Esophagus (tissue), 2 donors: ENCODE results near the gene DNAJB9. TPM values are rescaled to one million over a fixed set of nuclear protein-coding genes. Genes with fewer than 3 reads are reported as not detected.

Source experiments
- H3K27ac ChIP-seq, 2 donors: one replicate each; pipeline ENCODE4 v1.5.1; 2013; ENCODE audit warnings: low read depth in 2 of 2, mild to moderate bottlenecking in 2 of 2, inconsistent platforms in 1 of 2, low read length in 1 of 2, moderate library complexity in 1 of 2
- H3K27me3 ChIP-seq, 2 donors: one replicate each; pipeline ENCODE4 v1.6.1; 2013; ENCODE audit warnings: low read length in 2 of 2, control low read depth in 1 of 2, mild to moderate bottlenecking in 1 of 2; ENCODE audit not compliant: insufficient read depth in 2 of 2, control insufficient read depth in 1 of 2
- H3K36me3 ChIP-seq, 2 donors: one replicate each; pipeline ENCODE4 v1.6.1; 2013; ENCODE audit warnings: low read length in 1 of 2; ENCODE audit not compliant: control insufficient read depth in 2 of 2, insufficient read depth in 2 of 2
- H3K4me1 ChIP-seq, 2 donors: one replicate each; pipeline ENCODE4 v1.6.1; 2013; ENCODE audit warnings: low read length in 1 of 2; ENCODE audit not compliant: control insufficient read depth in 2 of 2, insufficient read depth in 2 of 2
- H3K4me3 ChIP-seq, 2 donors: one replicate each; pipeline ENCODE4 v1.5.1; 2013; ENCODE audit warnings: low read length in 2 of 2, mild to moderate bottlenecking in 2 of 2, low read depth in 1 of 2, moderate library complexity in 1 of 2
- H3K9me3 ChIP-seq, 2 donors: one replicate each; pipeline ENCODE4 v1.6.1; 2013; ENCODE audit warnings: mild to moderate bottlenecking in 2 of 2, low read depth in 1 of 2, low read length in 1 of 2, moderate library complexity in 1 of 2; ENCODE audit not compliant: control insufficient read depth in 2 of 2, insufficient read depth in 1 of 2
- WGBS, 2 donors: extraction: QIAGEN DNeasy Blood & Tissue Kit; methylation state at CpG; one replicate each; pipeline ENCODE4 v1.1.7; 2013; 5-methylcytosine and 5-hydroxymethylcytosine counted together
- polyA plus RNA-seq, 2 donors: library from polyadenylated mRNA; stranded (reverse); fragments of 200-250 nt; gene quantifications; one replicate each; pipeline ENCODE4 v1.2.3, GENCODE V29; 2013
- donor health status: healthy with polysubstance abuse.
- donor health status: Bipolar disorder and iron deficiency.

Gene DNAJB9
- 1 to 10 TPM; 3.6 to 5.5 TPM for polyA plus RNA-seq

DNA sequence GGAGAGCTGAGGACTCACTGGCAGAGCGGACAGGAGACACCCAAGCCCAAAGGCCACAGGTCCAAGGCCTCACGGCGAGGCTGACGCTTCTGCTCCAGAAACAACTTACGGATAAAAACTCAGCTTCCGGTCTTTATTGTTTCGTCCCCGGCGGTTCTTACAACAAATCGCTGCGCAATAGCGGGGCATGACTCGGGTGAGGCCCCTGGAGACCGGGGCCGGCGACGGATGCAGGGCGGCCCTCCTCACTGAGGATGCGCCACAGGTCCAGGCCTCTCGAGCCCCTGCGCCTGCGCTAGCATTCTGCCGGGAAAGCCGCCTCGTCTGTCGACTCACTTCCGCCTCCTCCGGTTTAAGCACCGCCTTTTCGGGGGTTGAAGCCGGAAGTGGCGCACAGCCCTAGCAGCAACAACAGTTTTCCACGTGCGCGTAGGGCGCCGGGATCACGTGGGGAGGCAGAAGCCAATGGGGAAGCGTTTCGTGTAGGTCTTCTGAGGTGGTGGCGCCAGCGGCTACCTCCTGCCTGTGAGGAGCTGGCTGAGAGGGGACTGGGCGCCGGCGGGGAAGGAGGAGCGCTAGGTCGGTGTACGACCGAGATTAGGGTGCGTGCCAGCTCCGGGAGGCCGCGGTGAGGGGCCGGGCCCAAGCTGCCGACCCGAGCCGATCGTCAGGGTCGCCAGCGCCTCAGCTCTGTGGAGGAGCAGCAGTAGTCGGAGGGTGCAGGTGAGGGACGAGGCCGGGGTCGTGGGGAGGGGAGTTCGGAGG is at the start of gene DNAJB9, which contains the start of gene THAP5:
Gene DNAJB9 (plus strand): TSS at position 494 of the 765 bp plus-strand sequence. CDS start 1,853 bp downstream, outside the sequence.
Gene THAP5 (minus strand): TSS at position 326 of the 765 bp plus-strand sequence. CDS start 137 bp downstream, at position 189.
- H3K4me3 ChIP-seq: peak within 1 kb of the TSS; percentile 85 to 93
- H3K27ac ChIP-seq: peak within 1 kb of the TSS; percentile 94 to 99
- no peaks in the 10 kb centered on the region for H3K9me3 ChIP-seq
- H3K36me3 ChIP-seq: no peaks in the 10 kb centered on the region
- WGBS, 2 donors: 0% methylated on average over 65 of the region's 65 CpGs
- no peaks in the 10 kb centered on the region for H3K4me1 ChIP-seq
- H3K27me3 ChIP-seq: no peaks in the 10 kb centered on the region

DNA sequence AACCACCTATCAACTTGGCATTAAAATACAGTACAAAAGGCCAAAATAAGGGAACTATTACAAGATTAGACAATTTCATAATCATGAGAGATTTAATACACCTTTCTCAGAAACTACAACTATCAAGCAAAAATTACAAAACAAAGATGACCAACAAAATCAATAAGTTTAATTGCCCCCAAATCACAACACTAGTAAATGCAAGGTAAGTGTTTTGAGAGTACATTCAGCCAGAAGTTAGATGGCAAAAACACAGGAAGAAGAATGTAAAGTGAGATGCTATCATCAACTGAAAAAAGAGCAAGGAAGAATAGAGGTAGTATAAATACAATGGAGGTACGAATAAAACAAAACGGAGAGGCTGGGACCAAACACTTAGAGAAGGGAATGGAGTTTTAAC is 46.9 kb upstream of the DNAJB9 start:
- WGBS, 2 donors: 83 to 90% methylated on average over 2 of the region's 2 CpGs
- peaks cover 0 to 2% of the 10 kb centered on the region in 2 donors for H3K4me1 ChIP-seq
- no peak overlapping the region for H3K4me3 ChIP-seq
- no peak overlapping the region for H3K27ac ChIP-seq
- peaks cover 2 to 3% of the 10 kb centered on the region in 2 donors for H3K36me3 ChIP-seq
- no peaks in the 10 kb centered on the region for H3K27me3 ChIP-seq
- H3K9me3 ChIP-seq: no peaks in the 10 kb centered on the region

DNA sequence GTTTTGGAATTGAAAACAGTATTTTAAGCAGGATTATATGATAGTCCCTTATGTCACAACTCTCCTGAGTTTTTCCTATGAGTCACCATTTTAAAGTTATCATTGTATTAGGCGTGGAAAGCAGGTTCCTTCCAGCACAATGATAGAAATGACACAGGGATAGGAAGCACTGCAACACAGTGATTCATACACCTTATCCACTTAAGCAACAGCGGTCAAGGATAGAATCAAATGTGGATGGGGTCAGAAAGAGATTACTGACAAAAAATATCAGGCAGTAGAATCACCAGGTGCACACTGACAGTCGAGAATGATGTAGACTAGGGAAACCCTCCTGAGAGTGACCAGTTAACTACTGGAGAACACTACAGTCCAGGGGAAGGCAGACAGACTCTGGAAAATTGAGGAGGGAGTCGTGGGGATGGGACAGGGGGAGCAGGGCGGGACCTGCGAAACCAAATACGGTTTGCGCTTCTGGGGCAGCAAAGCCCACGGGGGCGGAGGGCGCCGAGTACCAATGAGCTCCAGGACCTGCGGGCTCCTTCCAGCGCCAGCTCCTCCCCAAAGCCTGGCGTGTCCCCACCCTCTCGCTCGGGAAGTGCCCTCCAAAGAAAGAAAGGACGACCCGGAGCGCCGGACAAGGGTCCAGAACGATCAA is 44.2 kb upstream of the DNAJB9 start:
- Histone ChIP-seq H3K4me1 (peaks cover 0 to 2% of the 10 kb centered on the region in 2 donors), H3K9me3 (no peaks in the 10 kb centered on the region), H3K4me3 (peak overlapping the region; percentile 80 to 83), H3K27ac (peak overlapping the region; percentile 99), H3K36me3 (no peaks in the 10 kb centered on the region), H3K27me3 (no peaks in the 10 kb centered on the region)
- WGBS, 2 donors: 0 to 1% methylated on average over 20 to 22 of the region's 22 CpGs

DNA sequence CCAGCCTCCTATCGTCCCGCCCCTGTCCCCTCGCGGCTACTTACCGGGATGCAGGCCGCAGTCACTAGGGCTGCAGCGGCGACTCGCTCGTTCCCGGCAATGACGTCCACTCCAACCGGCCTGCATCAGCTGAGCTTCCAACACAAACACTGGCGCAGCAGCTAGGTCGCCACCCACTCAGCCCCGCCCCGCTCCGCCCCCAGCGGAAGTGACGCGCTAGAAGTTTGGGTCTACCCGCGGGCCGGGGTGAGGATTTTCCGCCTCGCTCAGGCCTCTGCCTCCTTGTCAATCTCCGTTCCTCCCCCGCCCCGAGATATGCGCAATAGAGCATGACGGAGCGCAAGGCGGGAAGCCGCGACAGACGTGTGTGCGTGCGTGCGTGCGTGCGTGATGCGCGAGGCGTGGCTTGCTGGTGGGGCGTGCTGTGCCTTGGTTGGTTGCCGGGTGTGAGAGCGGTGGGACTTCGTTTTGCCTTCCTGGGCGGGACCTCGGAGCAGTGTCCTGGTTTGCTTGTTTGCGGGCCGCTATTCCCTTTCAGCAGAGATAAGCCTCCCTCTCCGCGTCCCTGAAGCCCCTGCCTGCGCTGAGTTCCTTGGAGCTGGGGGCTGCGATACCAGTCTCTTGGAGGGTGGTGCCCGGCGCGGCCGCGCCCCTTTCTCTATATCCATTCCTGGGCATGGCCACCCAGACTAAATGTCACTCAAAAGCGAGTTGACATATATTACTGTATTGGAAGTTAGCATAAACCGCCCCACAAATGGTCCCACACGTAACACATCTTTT is 43.5 kb upstream of the DNAJB9 start, which contains the start of gene PNPLA8:
Gene PNPLA8 (minus strand): TSS at position 151 of the 783 bp plus-strand sequence. CDS start 10,644 bp downstream, outside the sequence.
- Histone ChIP-seq H3K4me1 (peaks cover 0 to 2% of the 10 kb centered on the region in 2 donors), H3K27ac (peak within 1 kb of the TSS; percentile 99), H3K36me3 (no peaks in the 10 kb centered on the region), H3K27me3 (no peaks in the 10 kb centered on the region), H3K4me3 (peak within 1 kb of the TSS; percentile 80 to 83), H3K9me3 (no peaks in the 10 kb centered on the region)
- 0 to 1% methylated on average over 64 of the region's 64 CpGs for WGBS, 2 donors

DNA sequence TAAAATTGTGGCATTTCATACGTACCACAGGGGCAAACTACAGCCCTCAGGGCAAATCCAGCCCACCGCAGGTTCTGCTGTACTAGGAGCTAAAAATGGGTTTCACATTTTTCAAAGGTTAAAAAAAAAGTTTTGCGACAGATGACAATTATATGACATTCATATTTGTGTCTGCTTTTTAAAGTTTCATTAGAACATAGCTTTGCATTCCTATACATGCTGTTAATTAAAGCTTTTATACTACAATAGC is 43.0 kb upstream of the DNAJB9 start:
- Histone ChIP-seq H3K4me1 (peaks cover 0 to 2% of the 10 kb centered on the region in 2 donors), H3K4me3 (peak overlapping the region; percentile 80 to 83), H3K27ac (peak overlapping the region; percentile 99), H3K27me3 (no peaks in the 10 kb centered on the region), H3K36me3 (no peaks in the 10 kb centered on the region), H3K9me3 (no peaks in the 10 kb centered on the region)
- 8 to 12% methylated on average over 3 of the region's 3 CpGs for WGBS, 2 donors

DNA sequence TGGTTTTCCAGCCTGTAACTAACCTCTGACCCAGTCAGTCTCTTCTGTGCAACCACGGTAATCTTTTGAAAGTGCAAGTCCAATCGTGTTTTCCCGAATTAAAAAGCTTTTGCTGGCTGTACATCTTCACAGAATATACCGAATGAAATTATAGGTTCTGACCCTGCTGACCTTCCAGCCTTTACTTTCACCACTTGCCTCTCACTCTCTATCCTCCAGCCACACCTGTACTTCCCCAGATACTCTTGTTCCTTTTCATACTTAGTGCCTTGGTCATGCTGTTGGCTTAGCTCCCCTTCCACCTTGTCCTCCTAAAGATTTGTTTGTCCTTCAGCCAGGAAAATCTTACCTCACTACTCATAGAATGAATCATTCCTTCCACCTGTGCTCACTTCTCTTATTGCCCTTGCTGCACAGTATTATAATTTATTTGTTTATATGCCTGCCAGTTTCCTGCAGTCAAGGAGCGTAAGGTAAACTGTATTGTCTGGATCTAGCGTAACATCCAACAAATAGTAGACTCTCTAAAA is 41.4 kb upstream of the DNAJB9 start:
- Histone ChIP-seq H3K4me1 (peaks cover 0 to 2% of the 10 kb centered on the region in 2 donors), H3K27me3 (no peaks in the 10 kb centered on the region), H3K36me3 (no peaks in the 10 kb centered on the region), H3K4me3 (no peak overlapping the region), H3K9me3 (no peaks in the 10 kb centered on the region), H3K27ac (peak overlapping the region; percentile 64 to 65)
- 63 to 79% methylated on average over 6 of the region's 6 CpGs for WGBS, 2 donors

DNA sequence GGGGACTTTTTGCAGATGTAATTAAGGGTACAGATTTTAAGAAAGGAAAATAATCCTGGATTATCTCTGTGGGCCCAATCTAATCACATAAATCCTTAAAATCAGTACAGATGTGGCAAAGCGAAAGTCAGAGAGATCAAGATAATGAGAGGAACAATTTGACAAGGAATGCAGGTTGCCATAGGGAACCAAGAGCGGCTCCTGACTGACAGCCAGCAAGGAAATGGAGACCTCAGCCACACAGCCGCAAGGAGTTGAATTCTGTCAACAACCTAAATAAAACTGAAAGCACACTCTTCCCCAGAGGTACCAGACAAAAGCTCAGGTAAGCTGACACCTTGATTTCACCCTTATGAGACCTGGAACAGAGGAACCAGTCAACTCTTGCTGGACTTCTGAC is 40.3 kb upstream of the DNAJB9 start:
- Histone ChIP-seq H3K27ac (no peak overlapping the region), H3K4me1 (peaks cover 0 to 2% of the 10 kb centered on the region in 2 donors), H3K27me3 (no peaks in the 10 kb centered on the region), H3K9me3 (no peaks in the 10 kb centered on the region), H3K4me3 (no peak overlapping the region), H3K36me3 (no peaks in the 10 kb centered on the region)
- WGBS, 2 donors: 58 to 73% methylated on average over 3 of the region's 3 CpGs

DNA sequence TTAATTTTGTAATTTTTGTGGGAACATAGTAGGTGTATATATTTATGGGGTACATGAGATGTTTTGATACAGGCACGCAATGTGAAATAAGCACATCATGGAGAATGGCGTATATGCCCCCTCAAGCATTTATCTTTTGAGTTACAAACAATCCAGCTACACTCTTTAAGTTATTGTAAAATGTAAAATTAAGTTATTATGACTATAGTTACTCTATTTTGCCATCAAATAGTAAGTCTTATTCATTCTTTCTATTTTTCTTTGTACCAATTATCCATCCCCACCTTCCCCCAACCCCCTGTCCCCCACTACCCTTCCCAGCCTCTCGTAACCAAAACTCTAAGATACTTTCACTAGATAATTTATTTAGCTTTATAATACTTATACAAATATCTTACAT is 36.0 kb upstream of the DNAJB9 start:
- H3K27ac ChIP-seq: no peak overlapping the region
- no peaks in the 10 kb centered on the region for H3K9me3 ChIP-seq
- no peaks in the 10 kb centered on the region for H3K4me1 ChIP-seq
- H3K36me3 ChIP-seq: no peaks in the 10 kb centered on the region
- 93 to 97% methylated on average over 3 of the region's 3 CpGs for WGBS, 2 donors
- no peak overlapping the region for H3K4me3 ChIP-seq
- H3K27me3 ChIP-seq: no peaks in the 10 kb centered on the region

DNA sequence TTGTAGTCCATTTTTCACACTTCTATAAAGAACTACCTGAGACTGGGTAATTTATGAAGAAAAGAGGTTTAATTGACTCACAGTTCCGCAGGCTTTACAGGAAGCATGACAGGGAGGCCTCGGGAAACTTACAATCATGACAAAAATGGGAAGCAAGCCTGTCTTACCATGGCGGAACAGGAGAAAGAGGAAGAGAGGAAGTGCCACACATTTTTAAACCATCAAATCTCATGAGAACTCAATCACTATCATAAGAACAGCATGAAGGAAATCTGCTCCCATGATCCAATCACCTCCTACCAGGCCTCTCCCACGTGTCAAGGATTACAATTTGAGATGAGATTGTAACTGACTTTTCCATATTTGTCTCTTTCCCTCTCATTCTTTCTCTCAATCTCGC is 34.4 kb upstream of the DNAJB9 start:
- Histone ChIP-seq H3K27me3 (no peaks in the 10 kb centered on the region), H3K27ac (no peak overlapping the region), H3K36me3 (no peaks in the 10 kb centered on the region), H3K4me1 (no peaks in the 10 kb centered on the region), H3K9me3 (no peaks in the 10 kb centered on the region), H3K4me3 (no peak overlapping the region)
- WGBS, 2 donors: 57 to 81% methylated on average over 5 of the region's 5 CpGs
